ENCODE data around the gene ARHGAP29. TPM values are rescaled to one million over a fixed set of nuclear protein-coding genes. Genes with fewer than 3 reads are reported as not detected.

The ARHGAP29 gene
- polyA plus RNA-seq, 1 donor (not counting 4 experiments of a cell fraction or from before 2014, with no cell fraction given), result 79.7 TPM

- Histone ChIP-seq H3K4me2 (ENCODE audit: control insufficient read depth, extremely low read depth, insufficient read depth, low read depth, low read length) (no peak overlapping the region), H3K27ac (ENCODE audit: control insufficient read depth, insufficient read depth, low read length) (no peak overlapping the region)
- no peak for FAIRE-seq
Measured at GRCh38 chr1:94205639-94206038, 31.7 kb downstream of the ARHGAP29 start.

DNA sequence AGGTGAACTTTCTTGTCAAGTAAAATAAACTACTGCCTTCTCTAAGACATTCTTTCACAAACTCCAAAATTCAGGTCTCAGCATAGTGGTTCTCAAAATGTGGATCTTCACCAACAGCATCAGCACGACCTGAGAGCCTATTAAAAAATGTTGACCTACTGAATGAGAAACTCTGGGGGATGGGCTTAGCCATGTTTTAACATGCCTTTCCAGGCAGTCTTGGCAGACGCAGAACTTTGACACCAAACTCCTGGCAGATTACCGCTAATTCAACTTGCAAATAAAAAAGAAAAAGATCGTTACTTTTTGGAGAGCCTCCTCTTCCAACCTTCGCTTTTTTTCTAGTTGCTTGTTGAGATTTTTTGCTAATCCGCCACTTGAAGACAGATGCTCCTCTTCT, 35.1 kb downstream of the ARHGAP29 start:
- Histone ChIP-seq H3K79me2 (ENCODE audit: control insufficient read depth, insufficient read depth, low read length) (peaks cover 48% of the 10 kb centered on the region), H2AFZ (ENCODE audit: control insufficient read depth, low read length) (no peak overlapping the region), H4K20me1 (ENCODE audit: control insufficient read depth, extremely low read depth, insufficient read depth, low read length) (no peaks in the 10 kb centered on the region), H3K27me3 (ENCODE audit: control insufficient read depth, extremely low read depth, insufficient read depth, low read length) (no peaks in the 10 kb centered on the region), H3K4me1 (ENCODE audit: control insufficient read depth, extremely low read depth, insufficient read depth, low read length) (no peaks in the 10 kb centered on the region), H3K36me3 (ENCODE audit: control insufficient read depth in 2 of 2, extremely low read depth in 1 of 2, insufficient read depth in 2 of 2, low read length in 2 of 2) (peaks cover 21 to 39% of the 10 kb centered on the region in 2 experiments), H3K27ac (ENCODE audit: control insufficient read depth, insufficient read depth, low read length) (no peak overlapping the region), H3K9ac (ENCODE audit: control insufficient read depth, extremely low read depth, insufficient read depth, low read length) (no peak overlapping the region), H3K4me2 (ENCODE audit: control insufficient read depth, extremely low read depth, insufficient read depth, low read depth, low read length) (no peak overlapping the region), H3K9me1 (ENCODE audit: control insufficient read depth, extremely low read depth, insufficient read depth, low read length) (no peaks in the 10 kb centered on the region), H3K4me3 (ENCODE audit: control insufficient read depth in 2 of 3, extremely low read depth in 1 of 3, insufficient read depth in 2 of 3, low read depth in 1 of 3, low read length in 3 of 3) (no peak overlapping the region), H3K9me3 (ENCODE audit: control insufficient read depth, low read depth, low read length) (no peaks in the 10 kb centered on the region)
- FAIRE-seq (no peak), DNase-seq (ENCODE audit: low read depth, low spot score) (no peak)
- TF ChIP-seq, protein P1, sequence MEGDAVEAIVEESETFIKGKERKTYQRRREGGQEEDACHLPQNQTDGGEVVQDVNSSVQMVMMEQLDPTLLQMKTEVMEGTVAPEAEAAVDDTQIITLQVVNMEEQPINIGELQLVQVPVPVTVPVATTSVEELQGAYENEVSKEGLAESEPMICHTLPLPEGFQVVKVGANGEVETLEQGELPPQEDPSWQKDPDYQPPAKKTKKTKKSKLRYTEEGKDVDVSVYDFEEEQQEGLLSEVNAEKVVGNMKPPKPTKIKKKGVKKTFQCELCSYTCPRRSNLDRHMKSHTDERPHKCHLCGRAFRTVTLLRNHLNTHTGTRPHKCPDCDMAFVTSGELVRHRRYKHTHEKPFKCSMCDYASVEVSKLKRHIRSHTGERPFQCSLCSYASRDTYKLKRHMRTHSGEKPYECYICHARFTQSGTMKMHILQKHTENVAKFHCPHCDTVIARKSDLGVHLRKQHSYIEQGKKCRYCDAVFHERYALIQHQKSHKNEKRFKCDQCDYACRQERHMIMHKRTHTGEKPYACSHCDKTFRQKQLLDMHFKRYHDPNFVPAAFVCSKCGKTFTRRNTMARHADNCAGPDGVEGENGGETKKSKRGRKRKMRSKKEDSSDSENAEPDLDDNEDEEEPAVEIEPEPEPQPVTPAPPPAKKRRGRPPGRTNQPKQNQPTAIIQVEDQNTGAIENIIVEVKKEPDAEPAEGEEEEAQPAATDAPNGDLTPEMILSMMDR (optimal IDR thresholded peaks at IDR 0.05 in 1 of 3, IDR thresholded peaks at IDR 0.05 in 1 of 3, conservative IDR thresholded peaks at IDR 0.05 in 1 of 3; ENCODE audit: extremely low read depth in 1 of 3, insufficient read depth in 2 of 3, low read length in 3 of 3), result no peak
- no peak for TF ChIP-seq EZH2 (IDR thresholded peaks at IDR 0.05; ENCODE audit: low read length)
- dilution Hi-C loops (cut with MboI; ENCODE audit: extremely low pct_ligation_motif_present, low sequenced_read_pairs), result no loop called here

More at GRCh38 chr1:94205639-94206038, 31.7 kb downstream of the ARHGAP29 start:
- dilution Hi-C loops (cut with MboI; ENCODE audit: extremely low pct_ligation_motif_present, low sequenced_read_pairs), result no loop called here
- no peaks in the 10 kb centered on the region for H3K9me1 ChIP-seq (ENCODE audit: control insufficient read depth, extremely low read depth, insufficient read depth, low read length)
- no peak for DNase-seq (ENCODE audit: low read depth, low spot score)
- no peaks in the 10 kb centered on the region for H3K27me3 ChIP-seq (ENCODE audit: control insufficient read depth, extremely low read depth, insufficient read depth, low read length)
- no peak overlapping the region for H3K9ac ChIP-seq (ENCODE audit: control insufficient read depth, extremely low read depth, insufficient read depth, low read length)
- H4K20me1 ChIP-seq (ENCODE audit: control insufficient read depth, extremely low read depth, insufficient read depth, low read length), result no peaks in the 10 kb centered on the region
- H3K4me3 ChIP-seq (ENCODE audit: control insufficient read depth in 2 of 3, extremely low read depth in 1 of 3, insufficient read depth in 2 of 3, low read depth in 1 of 3, low read length in 3 of 3), result no peak overlapping the region
- peaks cover 12% of the 10 kb centered on the region for H3K4me1 ChIP-seq (ENCODE audit: control insufficient read depth, extremely low read depth, insufficient read depth, low read length)
- TF ChIP-seq, protein P1 (optimal IDR thresholded peaks at IDR 0.05 in 1 of 3, IDR thresholded peaks at IDR 0.05 in 1 of 3, conservative IDR thresholded peaks at IDR 0.05 in 1 of 3; ENCODE audit: extremely low read depth in 1 of 3, insufficient read depth in 2 of 3, low read length in 3 of 3), result no peak
- no peak for TF ChIP-seq EZH2 (IDR thresholded peaks at IDR 0.05; ENCODE audit: low read length)
- no peak overlapping the region for H2AFZ ChIP-seq (ENCODE audit: control insufficient read depth, low read length)
- peaks cover 30% of the 10 kb centered on the region for H3K79me2 ChIP-seq (ENCODE audit: control insufficient read depth, insufficient read depth, low read length)
- no peaks in the 10 kb centered on the region for H3K9me3 ChIP-seq (ENCODE audit: control insufficient read depth, low read depth, low read length)
- peaks cover 19 to 40% of the 10 kb centered on the region in 2 experiments for H3K36me3 ChIP-seq (ENCODE audit: control insufficient read depth in 2 of 2, extremely low read depth in 1 of 2, insufficient read depth in 2 of 2, low read length in 2 of 2)

All from keratinocyte (primary cell).